NCI-H187 treated with DMSO at 0.1 percent for 48 hours (cell line): ENCODE data around the gene TMTC1.

Experiments
- DNase-seq: peaks from one replicate; lab custom pipeline; 2025; lab: John Stamatoyannopoulos, UW

TMTC1 gene

GRCh38 chr12:29780084-29780483 lies 3.7 kb downstream of the TMTC1 start:
- DNase-seq, result no peak

- DNase-seq, result no peak
Observed at GRCh38 chr12:29778531-29778930, 5.2 kb downstream of the TMTC1 start.

- no peak for DNase-seq
Observed at GRCh38 chr12:29773076-29773475, 10.7 kb downstream of the TMTC1 start.

GRCh38 chr12:29771786-29772185 lies 12.0 kb downstream of the TMTC1 start:
- no peak for DNase-seq

GRCh38 chr12:29771165-29771564 lies 12.6 kb downstream of the TMTC1 start:
- no peak for DNase-seq

- no peak for DNase-seq
Observed at GRCh38 chr12:29769162-29769858, 14.4 kb downstream of the TMTC1 start.

- DNase-seq, result no peak
Observed at GRCh38 chr12:29768372-29768771, 15.4 kb downstream of the TMTC1 start.

GRCh38 chr12:29763301-29763683 lies 20.4 kb downstream of the TMTC1 start:
- DNase-seq, result no peak

GRCh38 chr12:29762637-29763300 lies 21.0 kb downstream of the TMTC1 start:
- DNase-seq, result no peak

- no peak for DNase-seq
Observed at GRCh38 chr12:29759950-29760349, 23.8 kb downstream of the TMTC1 start.

GRCh38 chr12:29756741-29757390 lies 26.9 kb downstream of the TMTC1 start:
- DNase-seq, result no peak

- no peak for DNase-seq
Observed at GRCh38 chr12:29754235-29755189, 29.2 kb downstream of the TMTC1 start.

- DNase-seq, result no peak
Observed at GRCh38 chr12:29752121-29752520, 31.6 kb downstream of the TMTC1 start.

GRCh38 chr12:29751676-29752075 lies 32.1 kb downstream of the TMTC1 start:
- DNase-seq, result no peak

- no peak for DNase-seq
Observed at GRCh38 chr12:29750928-29751220, 32.9 kb downstream of the TMTC1 start.

GRCh38 chr12:29750131-29750927 lies 33.4 kb downstream of the TMTC1 start:
- DNase-seq, result no peak

- no peak for DNase-seq
Observed at GRCh38 chr12:29744365-29744764, 39.4 kb downstream of the TMTC1 start.

- DNase-seq, result no peak
Observed at GRCh38 chr12:29743801-29744200, 39.9 kb downstream of the TMTC1 start.

- DNase-seq, result no peak
Observed at GRCh38 chr12:29743077-29743476, 40.7 kb downstream of the TMTC1 start.

- DNase-seq, result no peak
Observed at GRCh38 chr12:29742646-29743045, 41.1 kb downstream of the TMTC1 start.
